B cell (primary cell): ENCODE measurements around the gene PLEK2.

Experiments
- CTCF ChIP-seq: fragments of 200-600 bp; IDR thresholded peaks from one replicate; pipeline ENCODE4 v1.8.0; 2022; ENCODE audit warnings: antibody characterized with exemption, mild to moderate bottlenecking
- EZH2 ChIP-seq: IDR thresholded peaks from 2 replicates; pipeline ENCODE4 v1.6.1; 2012; ENCODE audit warnings: borderline replicate concordance, low read depth, mild to moderate bottlenecking, moderate library complexity, low read length; ENCODE audit not compliant: insufficient read depth, poor library complexity, severe bottlenecking

- TF ChIP-seq EZH2: no peak
- TF ChIP-seq CTCF: no peak
Observed at GRCh38 chr14:67345583-67345982, 66.4 kb downstream of the PLEK2 start.
